ENCODE data around the gene SKI.
"Not testable (repeated sequence)": the region's sequence is repeated elsewhere in the genome, so short reads cannot be mapped to it uniquely, and the experiment has no call there.

The SKI gene

DNA sequence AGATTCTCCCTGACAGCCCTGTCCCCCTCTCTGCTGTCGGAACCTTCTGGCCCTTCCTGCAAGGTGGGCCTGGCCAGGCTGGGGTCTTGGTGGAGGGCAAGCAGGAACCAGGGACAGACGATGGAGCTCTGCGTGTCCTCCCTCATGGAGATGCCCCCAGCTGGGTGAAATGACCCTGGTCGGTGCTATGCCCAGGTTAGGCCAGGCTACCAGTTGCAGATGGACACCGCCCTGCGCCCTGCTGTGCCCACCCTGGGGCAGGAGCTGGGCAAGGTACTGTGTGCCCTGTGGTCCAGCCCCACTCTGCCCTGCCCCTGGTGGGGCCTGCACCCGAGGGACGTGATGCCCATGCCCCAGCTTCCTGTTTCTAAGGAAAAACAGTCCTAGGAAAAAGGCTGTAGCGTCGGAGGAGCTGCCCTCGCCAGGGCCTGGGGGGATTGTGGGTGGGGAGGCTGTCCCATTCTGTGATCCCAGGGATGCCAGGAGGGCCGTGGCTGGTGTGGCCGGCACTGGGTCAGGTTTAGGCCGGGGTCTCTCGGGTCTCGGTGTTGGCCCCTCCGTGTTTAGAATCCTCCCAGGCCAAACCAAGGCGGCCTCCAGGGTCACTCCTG, 85.6 kb downstream of the SKI start:
- DNase-seq = no peak

GRCh38 chr1:2314273-2314802, 86.2 kb downstream of the SKI start:
- DNase-seq = peak; percentile 13

GRCh38 chr1:2314803-2315673, 86.9 kb downstream of the SKI start:
- DNase-seq = peak; percentile 10

GRCh38 chr1:2315674-2316450, 87.7 kb downstream of the SKI start:
- DNase-seq = no peak

- DNase-seq = no peak
These were observed 88.4 kb downstream of the SKI start for GRCh38 chr1:2316451-2316961.

DNA sequence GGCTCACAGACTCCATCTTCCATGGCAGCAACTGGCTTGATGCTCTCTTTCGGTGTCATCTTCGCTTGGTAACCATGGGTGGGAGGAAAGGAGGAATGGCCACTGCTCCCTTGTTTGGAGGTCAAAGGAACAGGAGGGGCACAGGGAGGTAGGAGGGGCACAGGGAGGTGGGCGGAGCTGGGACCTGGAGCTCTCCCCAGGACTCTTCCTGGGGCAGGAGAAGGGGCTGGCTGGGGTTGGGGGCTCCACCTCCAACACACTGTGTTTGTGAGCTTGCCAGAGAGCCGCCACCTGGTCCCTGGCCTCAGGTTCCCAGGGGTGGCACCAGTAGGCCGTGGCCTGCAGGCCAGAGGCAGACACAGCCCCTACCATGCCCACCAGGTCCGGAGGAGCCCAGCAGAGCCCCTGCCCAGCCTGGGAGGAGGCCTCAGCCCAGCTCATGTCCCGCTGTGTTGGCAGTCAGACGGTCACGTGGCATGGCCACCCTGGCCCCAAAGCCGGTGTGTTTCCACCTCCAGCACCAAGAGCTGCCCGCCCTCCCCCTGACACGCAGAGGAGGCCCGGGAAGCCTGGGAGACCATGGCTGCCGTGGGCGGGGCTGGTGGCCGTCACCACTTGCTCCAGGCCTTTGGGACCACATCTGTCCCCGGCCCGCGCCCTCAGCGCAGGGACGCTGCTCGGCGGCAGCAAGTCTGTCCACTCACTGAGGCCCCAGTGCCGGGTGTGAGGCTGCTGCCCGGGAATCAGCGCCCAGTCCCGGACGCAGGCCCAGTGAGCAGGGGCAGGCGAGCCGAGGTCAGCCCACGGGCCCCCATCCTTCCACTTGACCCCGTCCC, 89.3 kb downstream of the SKI start:
- DNase-seq = no peak

DNA sequence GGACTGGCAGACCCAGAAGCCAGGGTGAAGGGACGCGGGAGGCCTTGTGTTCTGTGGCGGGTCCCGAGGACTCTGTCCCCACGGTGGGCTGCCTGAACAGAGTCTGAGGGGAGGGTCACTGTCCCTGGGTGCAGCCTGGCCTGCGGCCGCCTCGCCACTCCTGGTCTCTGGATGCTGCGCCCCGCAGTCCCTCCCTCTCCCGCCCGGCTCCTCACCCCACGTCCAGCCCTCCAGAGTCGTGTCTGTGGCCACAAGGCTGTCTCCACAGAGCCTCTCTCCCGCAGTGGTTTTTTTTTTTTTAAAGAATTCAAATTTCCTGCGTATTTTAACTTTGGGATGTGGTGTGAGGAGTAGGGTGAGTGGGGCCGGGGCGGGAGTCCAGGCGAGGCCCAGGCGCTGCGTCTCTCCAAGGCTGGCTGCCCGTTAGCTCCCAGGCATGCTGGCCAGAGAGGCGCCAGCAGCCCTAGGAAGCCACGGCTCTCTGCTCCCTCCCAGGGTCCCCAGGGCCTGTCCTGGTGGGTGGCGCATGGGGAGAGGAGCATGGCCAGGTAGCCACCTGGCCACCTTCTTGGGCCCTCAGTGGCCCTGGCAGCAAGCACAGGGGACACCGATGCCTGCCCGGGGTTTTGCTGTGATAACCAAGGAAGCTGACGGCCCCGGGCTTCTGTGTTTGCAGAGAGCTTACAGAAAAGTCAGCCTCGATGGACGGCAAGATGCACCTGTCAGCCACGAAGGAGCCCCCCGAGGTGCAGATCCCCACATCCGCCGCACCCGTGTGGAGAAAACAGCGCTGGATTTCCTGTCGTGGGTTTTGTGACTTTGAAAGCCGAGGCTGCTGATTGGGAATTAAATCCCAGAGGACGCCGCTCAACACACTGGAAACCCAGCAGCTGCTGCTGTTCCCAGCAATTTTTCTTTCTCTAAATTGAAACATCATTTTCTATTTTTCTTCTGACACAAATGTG, 90.5 kb downstream of the SKI start:
- no peak for DNase-seq

- no peak for DNase-seq
These were observed 91.2 kb downstream of the SKI start for GRCh38 chr1:2319291-2319690.

GRCh38 chr1:2320006-2320405, 91.9 kb downstream of the SKI start:
- no peak for DNase-seq

DNA sequence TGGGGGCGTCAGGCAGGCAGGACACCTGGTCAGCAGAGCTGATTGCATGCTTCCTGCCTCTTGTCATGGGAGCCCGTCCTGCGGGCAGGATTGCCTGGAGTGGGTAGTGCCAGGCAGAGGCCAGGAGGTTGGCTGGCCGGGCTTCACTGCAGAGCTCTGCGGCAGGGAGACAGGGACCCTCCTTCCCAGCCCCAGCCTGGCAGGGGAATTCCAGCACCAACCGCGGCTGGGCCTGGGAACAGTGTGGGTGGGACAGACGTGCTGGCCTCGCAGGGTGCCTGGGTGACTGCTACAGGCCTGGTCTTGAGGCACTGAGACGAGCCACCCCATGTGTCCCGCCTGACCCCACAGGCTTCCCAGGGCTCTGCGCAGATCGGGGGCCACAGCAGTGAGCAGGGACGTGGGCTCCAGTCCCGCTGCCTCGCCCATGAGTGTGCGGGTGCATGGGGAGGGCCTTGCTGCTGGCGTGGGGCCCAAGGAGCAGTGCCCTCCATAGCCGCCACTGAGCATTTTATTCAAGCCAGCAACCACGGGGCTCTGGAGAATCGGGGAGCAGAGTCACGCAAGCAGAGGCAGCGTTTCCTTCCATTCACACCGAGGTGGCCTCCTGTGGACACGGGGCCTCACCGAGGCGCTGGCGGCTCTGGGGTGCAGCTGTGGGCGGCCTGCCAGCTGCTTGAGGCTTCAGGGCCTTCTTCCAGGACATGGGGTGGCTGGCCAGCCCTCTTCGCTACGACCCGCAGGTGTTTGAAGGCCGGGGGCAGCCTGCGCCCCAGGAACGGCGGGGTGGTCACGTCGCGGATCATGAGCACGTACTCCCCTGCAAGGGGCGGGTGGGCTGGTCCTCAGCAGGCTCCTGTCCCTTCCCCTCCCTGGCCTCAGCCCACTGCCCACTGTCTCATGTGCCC, 92.9 kb downstream of the SKI start:
- DNase-seq = no peak

GRCh38 chr1:2322065-2322571, 94.0 kb downstream of the SKI start:
- DNase-seq = no peak

GRCh38 chr1:2322581-2323211, 94.6 kb downstream of the SKI start:
- DNase-seq = no peak

- DNase-seq = no peak
These were observed 95.4 kb downstream of the SKI start for GRCh38 chr1:2323451-2323974.

DNA sequence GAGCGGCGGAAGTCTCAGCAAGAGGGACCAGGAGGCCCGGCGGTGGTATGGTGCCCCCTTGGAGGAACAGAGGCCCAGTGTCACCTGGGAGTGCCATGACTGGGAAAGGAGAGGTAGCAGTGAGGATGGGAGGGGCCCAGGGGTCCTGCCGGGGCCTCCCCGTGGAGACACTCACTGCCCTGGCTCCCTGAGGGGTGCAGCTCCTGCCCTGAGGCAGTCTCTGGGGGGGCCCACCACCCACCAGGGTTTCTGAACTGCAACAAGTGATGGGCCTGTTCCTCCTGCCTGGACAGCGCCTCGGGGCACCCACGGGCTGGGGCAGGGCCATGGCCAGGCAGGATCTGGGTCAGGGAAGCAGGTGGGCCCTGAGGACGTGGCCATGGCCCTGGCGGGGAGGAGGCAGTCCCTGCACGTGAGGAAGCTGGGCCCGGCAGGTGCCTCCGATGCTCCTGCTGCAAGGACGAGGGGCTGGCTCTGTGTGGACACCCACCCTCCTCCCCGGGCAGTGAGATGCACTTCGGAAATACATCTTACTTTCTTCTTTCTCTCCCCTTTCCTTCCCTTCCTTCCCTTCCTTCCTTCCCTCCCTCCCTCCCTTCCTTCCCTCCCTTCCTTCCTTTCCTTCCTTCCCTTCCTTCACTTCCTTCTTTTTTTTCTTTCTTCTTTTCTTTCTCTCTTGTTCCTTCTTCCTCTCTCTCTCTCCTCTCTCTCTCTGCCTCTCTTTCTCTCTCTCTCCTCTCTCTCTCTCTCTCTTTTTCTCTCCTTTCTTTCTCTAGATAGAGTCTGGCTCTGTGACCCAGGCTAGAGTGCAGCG, 96.6 kb downstream of the SKI start:
- DNase-seq = no peak

GRCh38 chr1:2326524-2326923, 98.4 kb downstream of the SKI start:
- no peak for DNase-seq

GRCh38 chr1:2327162-2327561, 99.0 kb downstream of the SKI start:
- not testable (repeated sequence) for DNase-seq

- no peak for DNase-seq
These were observed 99.7 kb downstream of the SKI start for GRCh38 chr1:2327841-2328240.
